MG63 (cell line): ENCODE measurements around the gene PAM16. TPM values are rescaled to one million over a fixed set of nuclear protein-coding genes. Genes with fewer than 3 reads are reported as not detected.
A peak's percentile ranks its signal among the peaks of the same experiment; 100 is the strongest.
"Not testable (repeated sequence)": the region's sequence is repeated elsewhere in the genome, so short reads cannot be mapped to it uniquely, and the experiment has no call there.

Experiments used
- DNase-seq: peaks from one replicate; pipeline ENCODE4 v3.0.0-alpha.2; 2020
- H3K27me3 ChIP-seq: fragments of 250-450 bp; sonication (Bioruptor Pico); 2 replicates; pipeline ENCODE4 v1.5.1; 2020; ENCODE audit warnings: mild to moderate bottlenecking, moderate library complexity
- H3K36me3 ChIP-seq: fragments of 250-450 bp; sonication (Bioruptor Pico); 2 replicates; pipeline ENCODE4 v1.5.1; 2020; ENCODE audit warnings: mild to moderate bottlenecking, moderate library complexity
- H3K4me3 ChIP-seq: fragments of 250-450 bp; sonication (Bioruptor Pico); 2 replicates; pipeline ENCODE4 v1.5.1; 2020; ENCODE audit warnings: mild to moderate bottlenecking, moderate library complexity
- H3K9me3 ChIP-seq: fragments of 250-450 bp; sonication (Bioruptor Pico); 2 replicates; pipeline ENCODE4 v1.5.1; 2020; ENCODE audit warnings: mild to moderate bottlenecking, moderate library complexity
- total RNA-seq: library from RNA; depleted of rRNA; stranded (reverse); fragments of >200 nt; shearing (Covaris generic); gene quantifications from 2 replicates; pipeline ENCODE4 v1.2.3, GENCODE V29; 2014; ENCODE audit warnings: low replicate concordance

PAM16 gene
- total RNA-seq, 1 experiment from 2014 or later, result 84.1 TPM

DNA sequence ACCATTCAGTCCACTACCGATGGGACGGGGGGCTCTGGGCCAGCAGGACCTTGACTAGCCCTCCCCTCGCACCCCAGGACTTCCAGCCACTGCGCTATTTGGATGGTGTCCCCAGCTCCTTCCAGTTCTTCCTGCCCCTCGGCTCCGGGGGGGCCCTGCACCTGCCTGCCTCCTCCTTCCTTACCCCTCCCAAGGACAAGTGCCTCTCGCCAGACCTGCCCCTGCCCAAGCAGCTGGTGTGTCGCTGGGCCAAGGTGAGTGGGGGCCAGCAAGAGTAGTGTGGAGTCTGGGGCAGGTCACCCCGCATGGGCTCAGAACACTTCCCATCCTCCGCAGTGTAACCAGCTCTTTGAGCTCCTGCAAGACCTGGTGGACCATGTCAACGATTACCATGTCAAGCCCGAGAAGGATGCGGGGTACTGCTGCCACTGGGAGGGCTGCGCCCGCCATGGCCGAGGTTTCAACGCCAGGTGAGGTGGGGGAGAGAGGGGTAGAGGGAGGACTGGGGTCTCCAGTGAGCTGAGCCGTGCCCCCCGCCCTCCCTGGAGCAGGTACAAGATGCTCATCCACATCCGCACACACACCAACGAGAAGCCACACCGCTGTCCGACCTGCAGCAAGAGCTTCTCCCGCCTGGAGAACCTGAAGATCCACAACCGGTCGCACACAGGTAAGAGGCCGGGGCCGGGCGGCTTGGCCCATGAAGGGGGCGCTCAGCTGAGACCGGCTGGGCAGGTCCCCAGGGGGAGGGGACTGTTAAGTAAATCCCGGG, 16.2 kb downstream of the PAM16 start:
- Histone ChIP-seq H3K4me3 (no peak overlapping the region), H3K9me3 (no peaks in the 10 kb centered on the region), H3K27me3 (no peaks in the 10 kb centered on the region), H3K36me3 (peaks cover 85% of the 10 kb centered on the region)
- DNase-seq, result no peak

DNA sequence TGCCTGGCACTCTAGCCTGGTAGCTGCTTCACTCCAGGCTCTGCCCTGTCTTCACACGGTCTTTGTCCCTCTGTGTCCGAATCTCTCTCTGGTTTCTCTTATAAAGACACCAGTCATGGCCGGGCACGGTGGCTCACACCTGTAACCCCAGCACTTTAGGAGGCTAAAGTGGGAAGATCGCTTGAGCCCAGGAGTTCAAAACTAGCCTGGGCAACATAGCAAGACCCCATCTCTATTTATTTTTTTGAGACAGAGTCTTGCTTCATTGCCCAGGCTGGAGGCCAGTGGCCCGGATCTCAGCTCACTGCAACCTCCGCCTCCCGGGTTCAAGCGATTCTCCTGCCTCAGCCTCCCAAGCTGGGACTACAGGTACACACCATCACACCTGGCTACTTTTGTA, 17.4 kb downstream of the PAM16 start:
- not testable (repeated sequence) for DNase-seq, H3K4me3 ChIP-seq
- peaks cover 82% of the 10 kb centered on the region for H3K36me3 ChIP-seq

DNA sequence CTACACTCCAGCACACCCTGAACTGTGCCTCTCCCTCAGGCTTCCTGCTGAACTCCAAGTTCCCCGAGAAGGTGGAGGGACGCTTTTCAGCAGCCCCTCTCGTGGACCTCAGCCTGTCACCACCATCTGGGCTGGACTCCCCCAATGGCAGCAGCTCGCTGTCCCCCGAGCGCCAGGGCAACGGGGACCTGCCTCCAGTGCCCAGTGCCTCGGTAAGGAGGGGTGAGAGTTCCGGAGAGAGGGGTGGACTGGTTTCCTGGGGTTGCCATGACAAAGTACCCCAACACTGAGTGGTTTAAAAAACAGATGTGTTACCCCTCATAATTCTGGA, 17.8 kb downstream of the PAM16 start:
- Histone ChIP-seq H3K4me3 (no peak overlapping the region), H3K36me3 (peaks cover 78% of the 10 kb centered on the region), H3K27me3 (no peaks in the 10 kb centered on the region), H3K9me3 (no peaks in the 10 kb centered on the region)
- DNase-seq, result no peak

More for the DNA sequence above, 17.4 kb downstream of the PAM16 start:
- not testable (repeated sequence) for H3K27me3 ChIP-seq, H3K9me3 ChIP-seq

DNA sequence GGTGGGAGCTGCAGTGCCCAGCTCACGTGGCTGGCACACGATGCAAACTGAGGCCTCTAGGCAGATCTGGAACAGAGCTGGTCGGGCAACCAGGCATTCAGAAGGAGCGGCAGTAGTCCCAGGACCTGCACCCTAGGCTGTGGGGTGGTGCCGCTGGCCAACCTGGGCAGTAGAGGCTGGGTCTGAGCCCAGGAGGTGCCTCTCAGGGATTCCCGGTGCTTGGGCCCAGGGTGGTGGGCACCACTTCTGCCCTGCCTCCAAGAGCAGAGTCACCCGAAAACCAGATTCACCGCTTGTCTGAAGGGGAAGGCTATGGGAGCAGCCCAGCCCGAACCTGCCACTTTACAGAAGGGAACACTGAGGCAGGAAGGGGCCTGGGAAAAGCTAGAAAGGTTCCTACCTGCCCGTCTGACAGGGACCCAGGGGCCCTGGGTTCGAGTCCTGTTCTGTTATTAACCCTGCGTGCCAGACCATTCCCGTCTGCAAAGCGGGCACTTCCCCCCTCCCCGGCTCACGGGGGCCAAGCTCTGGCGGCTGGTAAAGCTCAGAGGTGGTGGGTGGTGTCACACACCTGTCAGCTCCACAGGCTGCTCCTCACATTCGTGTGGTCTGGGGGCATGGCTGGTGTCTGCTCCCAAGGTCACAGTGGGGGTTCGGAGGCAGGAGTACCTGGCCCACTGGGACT, 18.4 kb downstream of the PAM16 start:
- DNase-seq, result no peak
- peaks cover 73% of the 10 kb centered on the region for H3K36me3 ChIP-seq
- no peaks in the 10 kb centered on the region for H3K9me3 ChIP-seq
- H3K4me3 ChIP-seq, result no peak overlapping the region
- no peaks in the 10 kb centered on the region for H3K27me3 ChIP-seq

DNA sequence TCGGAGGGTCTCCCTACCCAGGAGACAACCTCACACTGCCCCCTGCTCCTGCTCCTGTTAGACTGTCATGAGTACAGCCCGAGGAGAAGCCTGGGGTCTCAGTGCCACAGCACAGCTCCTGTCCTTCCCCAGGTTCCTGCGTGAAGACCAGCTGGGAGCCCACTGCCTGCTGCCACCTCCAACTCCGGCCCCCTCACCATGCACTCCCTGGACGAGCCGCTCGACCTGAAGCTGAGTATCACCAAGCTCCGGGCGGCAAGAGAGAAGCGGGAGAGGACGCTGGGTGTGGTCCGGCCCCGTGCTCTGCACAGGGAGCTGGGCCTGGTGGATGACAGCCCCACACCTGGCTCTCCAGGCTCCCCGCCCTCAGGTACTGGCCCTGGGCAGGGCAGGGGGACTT, 19.0 kb downstream of the PAM16 start:
- H3K27me3 ChIP-seq, result no peaks in the 10 kb centered on the region
- peaks cover 66% of the 10 kb centered on the region for H3K36me3 ChIP-seq
- no peaks in the 10 kb centered on the region for H3K9me3 ChIP-seq
- H3K4me3 ChIP-seq, result no peak overlapping the region
- no peak for DNase-seq

DNA sequence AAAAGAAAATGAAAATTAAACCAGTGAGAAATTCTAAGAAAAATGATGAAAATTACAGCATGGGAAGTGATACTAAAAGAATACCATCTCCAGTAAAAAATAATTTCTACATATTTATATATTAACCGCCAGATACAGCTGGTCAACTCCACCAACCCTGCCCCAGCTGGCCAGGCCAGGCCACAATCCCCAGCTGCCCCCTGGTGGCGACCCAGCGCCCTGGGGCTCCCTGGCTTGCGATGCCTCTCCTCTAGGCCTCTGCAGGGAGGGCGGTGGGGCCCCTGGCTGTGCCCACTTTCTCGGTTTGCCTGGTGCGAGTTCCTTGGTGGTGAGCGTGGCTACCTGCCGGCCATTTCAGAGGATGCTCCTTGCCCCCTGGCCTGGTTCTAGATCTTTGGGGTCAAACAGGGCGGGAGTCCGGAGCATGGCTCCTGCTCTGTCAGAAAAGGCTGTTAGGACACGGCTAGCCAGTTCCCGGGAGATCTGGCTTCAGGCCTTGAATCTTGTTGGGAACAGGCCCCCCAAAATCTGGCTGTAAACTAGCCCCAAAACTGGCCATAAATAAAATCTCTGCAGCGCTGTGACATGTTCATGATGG, 20.7 kb downstream of the PAM16 start:
- H3K27me3 ChIP-seq, result no peaks in the 10 kb centered on the region
- peaks cover 57% of the 10 kb centered on the region for H3K36me3 ChIP-seq
- DNase-seq, result peak; percentile 78
- H3K4me3 ChIP-seq, result no peak overlapping the region
- H3K9me3 ChIP-seq, result no peaks in the 10 kb centered on the region

DNA sequence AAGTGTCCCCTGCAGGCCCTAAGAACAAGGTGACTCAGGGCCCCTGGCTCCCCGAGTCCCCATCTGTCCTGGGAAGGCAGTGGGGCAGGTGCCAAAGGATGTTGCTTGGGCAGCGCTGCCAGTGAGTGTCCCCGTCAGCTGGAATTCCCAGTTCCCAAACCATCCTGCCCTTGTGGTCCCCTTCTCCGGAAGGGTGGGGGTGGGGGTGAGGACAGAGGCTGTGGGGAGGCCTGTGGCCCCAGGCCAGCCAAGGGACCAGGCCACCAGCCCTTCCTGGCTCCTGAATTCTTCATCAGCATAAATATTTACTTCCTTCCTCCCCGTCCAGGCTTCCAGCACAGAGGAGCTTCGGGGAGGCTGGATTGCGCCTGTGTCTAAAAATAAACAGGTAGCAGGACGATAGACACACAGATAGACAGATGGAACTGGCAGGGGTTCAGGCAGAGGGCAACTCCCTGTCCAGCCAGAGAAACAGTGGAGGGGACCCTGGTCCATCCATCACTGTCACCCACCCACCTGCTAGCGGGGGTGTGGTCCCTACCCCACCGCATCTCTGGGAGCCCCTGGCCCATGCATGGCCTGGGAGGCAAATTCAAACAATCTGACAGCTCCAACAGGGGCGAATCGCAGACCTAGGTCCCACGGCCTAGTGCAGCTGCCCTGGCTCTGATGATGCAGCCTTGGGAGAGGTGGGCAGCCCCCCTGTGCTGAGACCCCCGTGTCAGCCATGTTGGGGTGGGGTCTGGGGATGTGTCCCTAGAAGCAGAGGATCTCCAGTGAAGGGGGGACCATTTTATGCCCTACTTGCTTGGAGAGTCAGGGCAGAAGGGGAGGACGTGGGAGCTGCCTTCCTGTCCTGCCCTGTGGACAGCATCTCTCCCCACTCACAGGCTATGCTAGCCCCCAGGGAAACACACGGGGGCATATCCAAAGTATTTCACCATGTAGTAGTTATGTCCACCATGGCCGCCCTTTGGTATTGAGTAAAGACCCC, 22.0 kb downstream of the PAM16 start:
- no peak for DNase-seq
- Histone ChIP-seq H3K9me3 (no peaks in the 10 kb centered on the region), H3K27me3 (no peaks in the 10 kb centered on the region), H3K4me3 (no peak overlapping the region), H3K36me3 (peaks cover 49% of the 10 kb centered on the region)

DNA sequence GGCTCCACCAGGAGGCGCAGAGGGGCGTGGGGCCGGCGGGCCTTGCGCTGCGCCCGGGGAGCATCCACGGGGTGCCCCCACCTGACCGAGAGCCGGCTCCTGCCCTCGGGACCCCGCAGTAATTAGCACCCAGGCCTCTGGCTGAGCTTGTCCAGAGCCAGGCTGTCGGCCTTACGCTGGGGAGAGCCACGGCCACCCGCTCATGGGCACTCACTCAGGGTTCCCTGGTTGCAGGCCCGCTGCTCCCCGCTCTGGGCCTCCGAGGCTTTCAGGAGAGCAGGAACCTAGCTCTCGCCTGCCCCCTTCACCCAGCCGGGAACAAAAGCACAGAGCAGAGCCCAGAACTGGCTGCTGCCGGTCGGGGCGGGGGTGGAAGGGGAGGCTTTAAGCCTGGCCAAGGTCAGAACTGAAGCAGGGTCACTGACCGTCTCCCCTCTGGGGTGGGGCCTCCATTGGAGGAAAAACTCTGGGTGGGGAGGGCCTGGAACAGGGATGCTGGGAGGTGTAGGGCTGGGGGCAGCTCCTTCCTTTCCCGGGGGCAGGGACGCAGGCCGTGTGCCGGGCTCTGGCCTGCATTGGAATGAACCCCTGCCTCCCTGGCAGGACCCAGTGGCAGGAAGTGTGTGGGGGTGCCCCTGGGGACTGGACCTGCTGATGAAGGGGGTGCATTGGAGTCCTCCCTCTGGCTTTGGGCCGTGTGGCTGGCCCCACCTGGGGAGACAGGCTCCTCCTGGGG, 22.9 kb downstream of the PAM16 start:
- H3K27me3 ChIP-seq, result no peaks in the 10 kb centered on the region
- peak; percentile 53 for DNase-seq
- H3K9me3 ChIP-seq, result no peaks in the 10 kb centered on the region
- H3K36me3 ChIP-seq, result peaks cover 41% of the 10 kb centered on the region
- no peak overlapping the region for H3K4me3 ChIP-seq

DNA sequence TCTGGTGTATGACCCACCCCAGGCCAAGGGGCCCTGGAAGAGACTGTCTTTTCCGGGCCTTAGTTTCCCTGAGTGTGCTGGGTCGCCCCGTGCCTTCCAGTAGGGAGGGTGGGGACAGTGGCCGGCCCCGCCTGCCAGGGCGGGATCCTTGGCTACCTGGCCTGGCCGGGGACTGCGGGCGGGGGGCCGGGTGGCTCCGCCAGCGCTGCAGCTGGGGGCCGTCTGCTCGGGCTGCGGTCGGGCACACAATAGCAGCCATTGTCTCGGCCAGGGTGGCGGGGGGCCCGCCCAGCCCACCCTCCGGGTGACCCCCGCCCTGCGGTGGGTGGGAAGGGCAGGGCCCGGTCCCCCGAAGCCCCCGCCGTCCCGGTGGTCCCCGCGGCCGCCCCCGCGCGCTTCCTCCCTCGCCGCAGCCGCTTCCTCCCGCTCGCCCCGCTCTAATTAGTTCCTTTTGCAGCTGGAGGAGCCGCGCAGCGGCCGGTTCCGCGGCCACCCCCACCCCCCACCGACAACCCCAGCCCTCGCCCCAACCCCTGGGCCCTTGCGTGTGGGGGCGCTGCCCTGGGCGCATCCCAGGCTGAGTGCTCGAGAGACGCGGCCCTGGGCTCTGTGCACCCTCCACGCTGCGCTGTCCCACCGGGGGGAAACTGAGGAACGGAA, 23.6 kb downstream of the PAM16 start:
- DNase-seq, result no peak
- H3K36me3 ChIP-seq, result peaks cover 39% of the 10 kb centered on the region
- H3K4me3 ChIP-seq, result no peak overlapping the region
- no peaks in the 10 kb centered on the region for H3K9me3 ChIP-seq
- H3K27me3 ChIP-seq, result no peaks in the 10 kb centered on the region

DNA sequence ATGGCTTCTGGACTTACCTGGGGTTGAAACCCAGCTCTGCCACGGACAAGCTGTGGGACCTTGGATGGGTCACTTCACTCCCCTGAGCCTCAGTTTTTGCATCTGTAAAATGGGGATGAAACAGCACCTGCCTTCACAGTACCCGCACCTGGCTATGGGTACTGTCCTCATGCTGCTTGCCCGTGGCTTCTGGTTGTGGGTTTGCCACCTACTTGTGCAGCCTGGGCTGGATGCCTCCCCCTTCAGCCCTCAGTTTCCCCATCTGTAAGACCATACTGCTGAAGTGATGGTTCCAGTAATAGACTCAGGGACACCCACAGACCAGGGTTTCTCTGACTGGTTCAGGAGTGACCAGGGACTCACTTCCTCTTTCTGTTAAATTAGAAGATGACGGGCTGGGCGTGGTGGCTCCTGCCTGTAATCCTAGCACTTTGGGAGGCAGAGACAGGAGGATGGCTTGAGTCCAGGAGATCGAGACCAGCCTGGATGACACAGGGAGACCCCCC, 25.8 kb downstream of the PAM16 start:
- Histone ChIP-seq H3K4me3 (no peak overlapping the region), H3K36me3 (peaks cover 24% of the 10 kb centered on the region), H3K27me3 (no peaks in the 10 kb centered on the region), H3K9me3 (no peaks in the 10 kb centered on the region)
- no peak for DNase-seq

DNA sequence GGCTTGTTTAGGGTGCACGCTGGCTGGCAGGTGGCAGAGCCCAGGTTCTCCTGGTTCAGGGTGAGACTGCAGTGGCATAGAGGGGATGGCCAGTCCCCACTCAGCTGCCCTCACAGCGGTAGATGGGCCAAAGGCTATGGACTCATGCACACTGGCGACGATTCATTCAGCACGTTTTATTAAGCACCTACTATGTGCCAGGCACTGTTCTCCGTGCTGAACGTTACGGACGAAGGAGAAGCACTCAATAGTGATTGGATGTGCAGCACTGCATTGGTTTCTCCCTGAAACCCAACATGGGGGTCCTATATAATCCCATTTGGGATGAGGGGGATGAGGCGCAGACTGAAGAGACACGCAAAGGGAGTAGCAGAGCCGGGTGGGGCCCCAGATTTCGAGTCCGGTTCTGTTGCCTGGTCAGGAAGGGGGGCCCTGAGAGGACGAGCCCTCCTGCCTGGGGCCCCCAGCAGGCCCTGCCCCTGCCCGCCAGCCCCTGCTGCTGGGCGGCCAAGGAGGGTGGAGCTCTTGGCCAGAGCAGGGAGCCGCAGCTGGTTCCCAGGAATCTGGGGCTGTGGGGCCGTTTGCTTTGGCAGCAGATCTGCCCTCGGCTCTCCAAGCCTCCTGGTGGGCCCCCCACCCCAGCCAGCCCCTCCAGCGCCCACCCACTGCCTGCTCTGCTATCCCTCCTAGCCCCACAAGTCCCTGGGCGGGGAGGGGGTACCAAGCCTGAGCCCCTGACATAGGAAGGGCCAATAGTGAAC, 26.4 kb downstream of the PAM16 start:
- Histone ChIP-seq H3K4me3 (no peak overlapping the region), H3K27me3 (no peaks in the 10 kb centered on the region), H3K9me3 (no peaks in the 10 kb centered on the region), H3K36me3 (peaks cover 24% of the 10 kb centered on the region)
- no peak for DNase-seq

DNA sequence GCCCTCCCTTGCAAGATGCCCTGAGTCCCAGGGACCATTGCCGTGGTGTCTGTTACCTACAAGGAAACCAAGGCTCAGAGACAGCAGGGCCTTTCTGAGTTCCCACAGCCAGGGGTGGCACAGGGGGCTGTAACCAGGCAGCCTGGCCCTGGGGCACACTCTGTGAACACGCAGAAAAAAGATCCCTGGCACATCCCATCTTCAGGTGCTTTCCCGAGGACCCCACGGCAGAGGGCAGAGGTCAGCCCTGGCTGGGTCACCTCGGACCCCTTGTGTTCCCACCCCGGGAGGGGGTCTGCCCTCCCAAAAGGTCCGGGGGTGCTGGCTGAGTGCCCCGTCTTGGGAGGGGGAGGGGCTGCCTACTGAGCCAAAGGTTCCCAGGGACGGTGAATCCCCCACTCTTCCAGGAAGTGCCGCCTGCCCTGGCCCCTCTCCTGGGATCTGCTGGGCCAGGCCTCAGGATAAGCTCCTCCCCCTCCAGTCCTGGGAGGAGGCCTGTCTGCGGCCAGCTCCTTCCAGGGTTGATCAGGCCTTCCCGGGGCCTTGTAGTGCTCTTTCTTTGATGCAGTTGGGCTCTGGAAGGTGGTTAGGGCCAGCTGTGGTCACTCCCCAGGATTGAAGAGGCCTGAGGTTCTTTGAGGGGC, 27.2 kb downstream of the PAM16 start:
- peaks cover 19% of the 10 kb centered on the region for H3K36me3 ChIP-seq
- H3K27me3 ChIP-seq, result no peaks in the 10 kb centered on the region
- peak; percentile 53 for DNase-seq
- no peaks in the 10 kb centered on the region for H3K9me3 ChIP-seq
- H3K4me3 ChIP-seq, result no peak overlapping the region

DNA sequence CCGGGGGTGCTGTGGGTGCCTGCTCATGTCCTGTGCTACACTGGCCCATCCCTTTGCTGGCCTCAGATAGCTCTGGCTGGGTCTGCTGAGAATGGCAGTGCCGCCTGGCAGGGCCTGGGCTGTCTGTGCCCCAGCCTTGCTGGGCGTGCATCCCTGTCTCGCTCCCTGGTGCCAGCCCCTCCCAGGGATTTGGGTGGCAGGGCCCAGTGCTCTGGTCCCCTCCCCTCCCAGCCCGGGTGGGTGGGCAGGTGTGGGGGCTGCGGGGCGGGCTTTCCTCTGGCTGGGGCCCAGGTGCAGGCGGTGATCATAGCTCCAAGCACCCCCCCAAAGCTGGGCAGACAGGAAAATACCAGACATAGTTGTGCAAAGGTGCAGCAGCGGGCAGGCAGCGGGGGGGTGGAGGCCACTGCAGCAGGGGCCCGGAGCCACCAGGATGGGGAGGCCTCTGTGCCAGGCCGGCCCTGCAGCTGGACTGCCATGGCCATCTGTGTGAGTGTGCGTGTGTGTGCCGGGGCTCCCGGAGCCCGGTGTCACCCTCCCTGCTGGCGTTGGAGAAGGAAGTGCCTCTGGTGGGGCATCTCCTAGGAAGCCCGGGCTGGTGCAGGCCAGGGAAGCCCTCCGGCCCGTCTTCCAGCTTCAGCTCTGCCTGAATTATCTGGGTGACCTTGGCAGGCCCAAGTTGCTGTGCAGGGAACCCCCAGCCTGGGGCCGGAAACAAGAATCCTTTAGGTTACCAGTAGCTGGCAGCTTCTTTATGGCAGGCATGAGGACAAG, 27.9 kb downstream of the PAM16 start:
- no peaks in the 10 kb centered on the region for H3K27me3 ChIP-seq
- H3K36me3 ChIP-seq, result peaks cover 17% of the 10 kb centered on the region
- H3K4me3 ChIP-seq, result no peak overlapping the region
- H3K9me3 ChIP-seq, result no peaks in the 10 kb centered on the region
- DNase-seq, result no peak
